ENCODE results near the gene TNFRSF21. TPM values are rescaled to one million over a fixed set of nuclear protein-coding genes. Genes with fewer than 3 reads are reported as not detected.

The TNFRSF21 gene
- total RNA-seq, 2 experiments from 2014 or later, result 28.1 to 36.5 TPM

DNA sequence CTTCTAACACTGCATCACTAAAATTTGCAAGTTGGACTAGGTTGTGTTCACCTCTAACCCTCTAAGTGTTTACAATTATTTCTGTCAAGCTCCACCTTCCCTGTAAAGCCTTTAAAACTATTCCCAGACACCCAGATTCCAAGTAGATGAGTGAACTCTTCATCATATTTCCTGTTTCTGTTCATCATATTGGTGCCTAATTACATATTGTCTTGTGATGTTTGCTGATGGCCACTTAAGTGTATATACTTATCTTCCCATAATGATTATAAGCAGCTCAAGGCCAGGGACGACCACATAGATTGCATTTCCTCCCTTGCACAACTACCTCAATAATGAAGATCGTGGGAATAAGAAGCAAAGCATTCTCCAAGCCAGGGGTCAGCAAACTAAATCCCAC is 16.8 kb downstream of the TNFRSF21 start:
- Histone ChIP-seq H3K4me2 (ENCODE audit: low read length) (no peak overlapping the region), H3K4me3 (ENCODE audit: low read depth, low read length, poor library complexity, severe bottlenecking) (no peak overlapping the region), H3K9me2 (ENCODE audit: insufficient read depth, low read length) (no peaks in the 10 kb centered on the region), H3K79me2 (ENCODE audit: insufficient read depth, low read depth, low read length) (peaks cover 93% of the 10 kb centered on the region), H3K36me3 (ENCODE audit: insufficient read depth, low read length) (peaks cover 28% of the 10 kb centered on the region), H3K9me3 (ENCODE audit: low read length) (no peaks in the 10 kb centered on the region), H2AFZ (ENCODE audit: low read length) (no peak overlapping the region), H3K4me1 (ENCODE audit: insufficient read depth, low read length, poor library complexity, severe bottlenecking) (peaks cover 6% of the 10 kb centered on the region), H4K20me1 (ENCODE audit: insufficient read depth, low read length) (peaks cover 26% of the 10 kb centered on the region), H3K27ac (ENCODE audit: low read depth, low read length, poor library complexity, severe bottlenecking) (no peak overlapping the region)
- no peak for TF ChIP-seq EZH2phosphoT487 (IDR thresholded peaks at IDR 0.05; ENCODE audit: borderline replicate concordance, low read depth, low read length)
- TF ChIP-seq, protein P1, sequence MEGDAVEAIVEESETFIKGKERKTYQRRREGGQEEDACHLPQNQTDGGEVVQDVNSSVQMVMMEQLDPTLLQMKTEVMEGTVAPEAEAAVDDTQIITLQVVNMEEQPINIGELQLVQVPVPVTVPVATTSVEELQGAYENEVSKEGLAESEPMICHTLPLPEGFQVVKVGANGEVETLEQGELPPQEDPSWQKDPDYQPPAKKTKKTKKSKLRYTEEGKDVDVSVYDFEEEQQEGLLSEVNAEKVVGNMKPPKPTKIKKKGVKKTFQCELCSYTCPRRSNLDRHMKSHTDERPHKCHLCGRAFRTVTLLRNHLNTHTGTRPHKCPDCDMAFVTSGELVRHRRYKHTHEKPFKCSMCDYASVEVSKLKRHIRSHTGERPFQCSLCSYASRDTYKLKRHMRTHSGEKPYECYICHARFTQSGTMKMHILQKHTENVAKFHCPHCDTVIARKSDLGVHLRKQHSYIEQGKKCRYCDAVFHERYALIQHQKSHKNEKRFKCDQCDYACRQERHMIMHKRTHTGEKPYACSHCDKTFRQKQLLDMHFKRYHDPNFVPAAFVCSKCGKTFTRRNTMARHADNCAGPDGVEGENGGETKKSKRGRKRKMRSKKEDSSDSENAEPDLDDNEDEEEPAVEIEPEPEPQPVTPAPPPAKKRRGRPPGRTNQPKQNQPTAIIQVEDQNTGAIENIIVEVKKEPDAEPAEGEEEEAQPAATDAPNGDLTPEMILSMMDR (conservative IDR thresholded peaks at IDR 0.05; ENCODE audit: low read length), result no peak
- POLR2A ChIA-PET, result interaction anchor here (0.6 to 1.5 kb wide), 3 partner anchors 11 to 16 kb away, joined by 3 to 5 read pairs (median 3); no protein-coding TSS in a partner anchor
- intact Hi-C loops (cut with micrococcal nuclease; ENCODE audit: unreplicated experiment), result no loop called here
- no peak for DNase-seq (ENCODE audit: low spot score)
- CTCF ChIA-PET (ENCODE audit: unreplicated experiment), result no interaction called here
- no TSS peak for BruUV-seq (replicated peaks)

DNA sequence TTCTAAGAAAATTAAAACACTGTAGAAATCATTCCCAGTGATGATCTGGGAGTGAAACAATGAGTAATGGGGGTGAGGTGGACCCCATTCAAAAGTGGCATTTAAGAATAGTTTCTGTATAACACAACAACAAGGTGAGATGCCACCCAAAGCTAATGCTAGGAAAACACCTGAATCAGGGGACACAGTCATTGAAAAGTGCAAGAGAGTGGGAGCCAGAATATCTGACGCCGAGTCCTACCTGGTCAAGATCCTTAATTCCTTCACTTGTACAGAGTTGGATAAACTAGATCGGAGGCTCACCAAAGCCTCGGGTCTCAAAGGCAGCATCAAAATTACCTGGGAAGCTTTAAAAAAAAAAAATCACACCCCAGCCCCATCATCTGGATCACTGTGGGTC is 17.7 kb downstream of the TNFRSF21 start:
- Histone ChIP-seq H3K9me3 (ENCODE audit: low read length) (no peaks in the 10 kb centered on the region), H3K4me1 (ENCODE audit: insufficient read depth, low read length, poor library complexity, severe bottlenecking) (peaks cover 6% of the 10 kb centered on the region), H3K9me2 (ENCODE audit: insufficient read depth, low read length) (no peaks in the 10 kb centered on the region), H4K20me1 (ENCODE audit: insufficient read depth, low read length) (peaks cover 26% of the 10 kb centered on the region), H3K79me2 (ENCODE audit: insufficient read depth, low read depth, low read length) (peaks cover 93% of the 10 kb centered on the region), H3K27ac (ENCODE audit: low read depth, low read length, poor library complexity, severe bottlenecking) (no peak overlapping the region), H3K4me3 (ENCODE audit: low read depth, low read length, poor library complexity, severe bottlenecking) (no peak overlapping the region), H3K36me3 (ENCODE audit: insufficient read depth, low read length) (peaks cover 28% of the 10 kb centered on the region), H3K4me2 (ENCODE audit: low read length) (no peak overlapping the region), H2AFZ (ENCODE audit: low read length) (no peak overlapping the region)
- TF ChIP-seq, protein P1 (conservative IDR thresholded peaks at IDR 0.05; ENCODE audit: low read length), result no peak
- TF ChIP-seq EZH2phosphoT487 (IDR thresholded peaks at IDR 0.05; ENCODE audit: borderline replicate concordance, low read depth, low read length), result no peak
- CTCF ChIA-PET (ENCODE audit: unreplicated experiment), result no interaction called here
- no peak for DNase-seq (ENCODE audit: low spot score)
- intact Hi-C loops (cut with micrococcal nuclease; ENCODE audit: unreplicated experiment), result no loop called here
- no TSS peak for BruUV-seq (replicated peaks)
- POLR2A ChIA-PET, result interaction anchor here (0.9 to 3.0 kb wide), 2 partner anchors 10 to 12 kb away, joined by 3 to 8 read pairs; no protein-coding TSS in a partner anchor

DNA sequence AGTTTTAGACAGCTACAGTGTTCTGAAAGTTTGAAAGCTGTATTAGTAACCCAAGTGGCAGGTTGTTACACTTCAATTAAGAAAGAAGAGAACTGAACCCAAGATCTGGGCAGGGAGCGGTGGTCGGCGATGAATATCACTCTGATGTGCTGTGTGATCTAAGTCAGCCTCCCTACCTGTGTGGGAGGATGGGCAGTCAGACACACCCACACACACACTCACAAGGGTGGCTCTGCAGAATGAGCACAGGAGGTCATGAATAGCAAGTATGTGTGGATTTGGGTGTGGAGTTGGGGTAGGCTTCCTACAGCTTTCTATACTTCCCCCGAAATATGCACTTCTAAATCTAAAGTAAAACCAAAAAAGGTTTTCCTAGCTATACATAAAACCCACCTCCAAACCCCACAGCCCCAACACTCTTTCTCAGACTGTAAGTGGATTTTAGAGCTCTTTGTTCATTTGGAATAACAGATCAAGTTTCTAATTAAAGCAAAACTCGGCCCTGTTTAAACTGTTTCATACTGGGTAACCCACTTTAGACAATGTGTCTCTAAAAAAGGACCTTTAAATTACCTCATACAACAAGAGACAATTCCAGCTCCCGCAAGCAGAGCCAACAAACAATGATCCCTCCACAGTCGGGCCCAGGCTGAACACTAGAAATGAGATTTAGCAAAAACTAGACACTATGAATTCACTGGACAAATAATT is 19.4 kb downstream of the TNFRSF21 start:
- CTCF ChIA-PET (ENCODE audit: unreplicated experiment), result no interaction called here
- no peaks in the 10 kb centered on the region for H3K9me3 ChIP-seq (ENCODE audit: low read length)
- BruUV-seq (replicated peaks), result no TSS peak

More for the DNA sequence above, 19.4 kb downstream of the TNFRSF21 start:
- intact Hi-C loops (cut with micrococcal nuclease; ENCODE audit: unreplicated experiment), result no loop called here
- Histone ChIP-seq H3K9me2 (ENCODE audit: insufficient read depth, low read length) (no peaks in the 10 kb centered on the region), H3K4me1 (ENCODE audit: insufficient read depth, low read length, poor library complexity, severe bottlenecking) (peaks cover 6% of the 10 kb centered on the region), H3K79me2 (ENCODE audit: insufficient read depth, low read depth, low read length) (peaks cover 82% of the 10 kb centered on the region), H4K20me1 (ENCODE audit: insufficient read depth, low read length) (peaks cover 17% of the 10 kb centered on the region; the same call in 1 of the 2 replicates), H3K27ac (ENCODE audit: low read depth, low read length, poor library complexity, severe bottlenecking) (no peak overlapping the region), H3K36me3 (ENCODE audit: insufficient read depth, low read length) (peaks cover 38% of the 10 kb centered on the region), H3K4me3 (ENCODE audit: low read depth, low read length, poor library complexity, severe bottlenecking) (no peak overlapping the region), H3K4me2 (ENCODE audit: low read length) (no peak overlapping the region), H2AFZ (ENCODE audit: low read length) (no peak overlapping the region)
- TF ChIP-seq, protein P1 (conservative IDR thresholded peaks at IDR 0.05; ENCODE audit: low read length), result no peak
- no peak for TF ChIP-seq EZH2phosphoT487 (IDR thresholded peaks at IDR 0.05; ENCODE audit: borderline replicate concordance, low read depth, low read length)
- no peak for DNase-seq (ENCODE audit: low spot score)
- POLR2A ChIA-PET, result interaction anchor here (0.8 to 3.0 kb wide), 7 partner anchors 8 to 48 kb away, joined by 3 to 8 read pairs (median 3); no protein-coding TSS in a partner anchor
